ENCODE measurements around the gene CD82. TPM values are rescaled to one million over a fixed set of nuclear protein-coding genes. Genes with fewer than 3 reads are reported as not detected.

Gene CD82
- total RNA-seq, 4 donors from 2014 or later = 77.6 to 155 (median 118) TPM

DNA sequence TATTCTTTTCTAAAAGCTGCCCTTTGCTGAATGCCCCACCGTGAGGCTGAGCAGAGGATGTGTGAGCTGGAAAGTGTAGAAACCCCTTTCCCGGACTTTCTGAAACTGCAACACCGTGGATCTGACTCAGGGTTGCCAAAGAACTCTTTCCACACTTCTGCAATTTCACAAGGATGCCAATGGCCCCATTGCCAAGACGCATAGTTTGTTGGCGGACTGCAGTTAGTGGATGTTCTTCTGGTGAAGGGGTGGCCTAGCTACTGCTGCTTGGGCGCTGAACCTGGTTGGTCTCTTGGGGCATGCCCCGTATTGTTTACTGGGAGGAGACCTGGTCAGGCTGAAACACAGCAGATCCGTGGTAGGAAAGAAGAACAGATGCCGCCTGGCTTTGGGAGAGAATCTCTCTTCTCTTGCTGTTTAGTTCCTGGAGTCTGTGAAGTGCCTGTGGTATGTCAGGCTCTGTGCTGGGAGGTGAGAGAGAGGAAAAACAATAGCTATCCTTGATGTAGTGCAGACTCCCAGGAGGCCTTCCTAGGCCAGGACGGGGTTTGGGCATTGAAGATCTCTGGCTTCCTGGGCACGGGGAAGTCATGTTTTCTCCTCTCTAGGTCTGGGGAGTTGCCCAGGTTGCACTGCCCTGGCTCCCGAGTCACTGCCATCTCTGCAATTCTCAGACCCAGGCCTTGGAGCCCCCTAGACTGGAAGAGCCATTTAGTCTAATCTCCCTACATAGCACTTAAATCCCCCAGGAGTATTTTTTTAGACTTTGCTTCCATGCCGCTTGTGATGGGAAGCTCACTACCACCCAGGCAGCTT is 26.9 kb downstream of the CD82 start:
- peak in 1 of 2 donors; percentile 81 for DNase-seq (ENCODE audit: low spot score in 2 of 2)
- Histone ChIP-seq H3K27ac (peak overlapping the region; percentile 49), H3K27me3 (no peaks in the 10 kb centered on the region), H3K9me3 (no peaks in the 10 kb centered on the region), H3K4me3 (no peak overlapping the region), H3K36me3 (peaks cover 11% of the 10 kb centered on the region), H3K4me1 (peaks cover 36% of the 10 kb centered on the region)
- TF ChIP-seq POLR2A (IDR thresholded peaks at IDR 0.05) (no peak), POLR2AphosphoS5 (IDR thresholded peaks at IDR 0.05) (peak in 2 of 3 donors; percentile 46 to 88), EP300 (IDR thresholded peaks at IDR 0.05) (no peak)
- TF ChIP-seq, protein P1, sequence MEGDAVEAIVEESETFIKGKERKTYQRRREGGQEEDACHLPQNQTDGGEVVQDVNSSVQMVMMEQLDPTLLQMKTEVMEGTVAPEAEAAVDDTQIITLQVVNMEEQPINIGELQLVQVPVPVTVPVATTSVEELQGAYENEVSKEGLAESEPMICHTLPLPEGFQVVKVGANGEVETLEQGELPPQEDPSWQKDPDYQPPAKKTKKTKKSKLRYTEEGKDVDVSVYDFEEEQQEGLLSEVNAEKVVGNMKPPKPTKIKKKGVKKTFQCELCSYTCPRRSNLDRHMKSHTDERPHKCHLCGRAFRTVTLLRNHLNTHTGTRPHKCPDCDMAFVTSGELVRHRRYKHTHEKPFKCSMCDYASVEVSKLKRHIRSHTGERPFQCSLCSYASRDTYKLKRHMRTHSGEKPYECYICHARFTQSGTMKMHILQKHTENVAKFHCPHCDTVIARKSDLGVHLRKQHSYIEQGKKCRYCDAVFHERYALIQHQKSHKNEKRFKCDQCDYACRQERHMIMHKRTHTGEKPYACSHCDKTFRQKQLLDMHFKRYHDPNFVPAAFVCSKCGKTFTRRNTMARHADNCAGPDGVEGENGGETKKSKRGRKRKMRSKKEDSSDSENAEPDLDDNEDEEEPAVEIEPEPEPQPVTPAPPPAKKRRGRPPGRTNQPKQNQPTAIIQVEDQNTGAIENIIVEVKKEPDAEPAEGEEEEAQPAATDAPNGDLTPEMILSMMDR (IDR thresholded peaks at IDR 0.05) = no peak
- 56% methylated on average over 13 of the region's 13 CpGs for WGBS

DNA sequence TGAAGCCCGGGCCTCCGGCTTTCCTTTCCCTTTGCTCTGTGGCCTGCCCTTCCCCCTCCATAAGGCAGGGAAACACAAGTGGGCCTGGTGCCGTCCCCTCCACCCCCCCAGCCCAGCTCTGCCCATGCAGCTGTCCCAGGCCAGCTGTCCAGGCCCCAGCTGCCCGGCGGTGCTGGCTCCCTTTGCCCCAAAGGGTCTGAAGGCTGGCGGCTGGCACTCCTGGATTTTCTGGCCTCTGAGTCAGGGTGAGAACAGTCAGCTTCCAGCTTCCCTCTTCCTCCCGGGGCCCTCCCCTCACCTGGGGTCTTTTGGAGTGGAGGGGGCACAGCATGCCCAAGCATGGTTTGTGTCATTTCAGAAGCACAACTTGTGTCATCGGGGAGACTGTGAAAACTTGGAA is 27.8 kb downstream of the CD82 start:
- Histone ChIP-seq H3K4me3 (no peak overlapping the region), H3K36me3 (peaks cover 11% of the 10 kb centered on the region)

DNA sequence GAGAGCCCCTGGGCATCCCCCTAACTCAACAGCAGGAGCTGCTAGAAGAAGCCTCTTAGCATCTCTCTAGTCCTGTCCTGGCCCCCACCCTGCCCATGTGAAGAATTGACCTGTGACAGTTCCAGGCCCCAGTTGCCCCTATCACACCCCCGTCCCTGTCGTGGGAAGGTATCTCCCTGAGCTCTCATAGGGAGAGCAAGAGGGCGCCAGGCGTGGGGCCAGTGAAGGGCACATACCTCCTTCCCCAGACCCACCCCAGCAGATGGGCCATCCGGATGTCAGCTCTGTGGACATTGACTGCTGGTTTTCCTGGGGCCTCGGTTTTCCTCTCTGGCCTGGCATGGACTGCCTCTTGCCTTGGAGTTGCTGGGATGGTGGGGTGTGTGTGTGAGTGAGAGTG is 29.5 kb downstream of the CD82 start:
- TF ChIP-seq POLR2A (IDR thresholded peaks at IDR 0.05) (no peak), EP300 (IDR thresholded peaks at IDR 0.05) (no peak), POLR2AphosphoS5 (IDR thresholded peaks at IDR 0.05) (no peak)
- TF ChIP-seq, protein P1 (IDR thresholded peaks at IDR 0.05) = no peak
- Histone ChIP-seq H3K36me3 (peaks cover 3% of the 10 kb centered on the region), H3K4me1 (peaks cover 39% of the 10 kb centered on the region), H3K27me3 (no peaks in the 10 kb centered on the region), H3K4me3 (no peak overlapping the region), H3K9me3 (no peaks in the 10 kb centered on the region), H3K27ac (no peak overlapping the region)
- WGBS = 85% methylated on average over 4 of the region's 6 CpGs
- no peak for DNase-seq (ENCODE audit: low spot score in 2 of 2)

More for the DNA sequence above, 27.8 kb downstream of the CD82 start:
- TF ChIP-seq, protein P1 (IDR thresholded peaks at IDR 0.05) = no peak
- TF ChIP-seq POLR2A (IDR thresholded peaks at IDR 0.05) (no peak), POLR2AphosphoS5 (IDR thresholded peaks at IDR 0.05) (no peak), EP300 (IDR thresholded peaks at IDR 0.05) (no peak)
- H3K27ac ChIP-seq = peak overlapping the region; percentile 49
- 49% methylated on average over 8 of the region's 8 CpGs for WGBS
- H3K4me1 ChIP-seq = peaks cover 39% of the 10 kb centered on the region
- no peaks in the 10 kb centered on the region for H3K9me3 ChIP-seq
- H3K27me3 ChIP-seq = no peaks in the 10 kb centered on the region
- DNase-seq (ENCODE audit: low spot score in 2 of 2) = no peak

DNA sequence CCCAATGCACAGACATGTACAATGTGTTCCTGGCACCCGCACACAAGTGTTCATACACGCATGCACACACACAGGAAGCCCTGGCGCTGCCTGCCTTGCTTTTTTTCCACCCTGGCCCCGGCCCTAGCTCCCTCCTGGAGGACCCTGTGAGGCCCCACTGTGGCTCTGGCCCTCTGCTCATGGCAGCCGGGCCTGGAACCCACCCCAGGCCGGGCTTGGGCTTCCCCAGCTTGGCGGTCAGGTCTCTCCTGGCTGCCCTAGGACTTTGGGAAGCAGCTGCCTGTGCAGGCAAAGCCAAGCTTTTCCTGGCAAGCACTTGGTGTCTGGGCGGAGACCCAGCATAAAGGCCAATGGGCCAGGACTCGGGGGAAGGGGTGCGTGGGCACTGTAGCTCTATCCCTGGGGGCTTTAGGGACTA is 30.5 kb downstream of the CD82 start:
- Histone ChIP-seq H3K27ac (peak overlapping the region; percentile 52), H3K9me3 (no peaks in the 10 kb centered on the region), H3K4me3 (no peak overlapping the region), H3K27me3 (no peaks in the 10 kb centered on the region), H3K36me3 (peaks cover 10% of the 10 kb centered on the region), H3K4me1 (peaks cover 40% of the 10 kb centered on the region)
- no peak for DNase-seq (ENCODE audit: low spot score in 2 of 2)
- WGBS = 20% methylated on average over 10 of the region's 10 CpGs
- TF ChIP-seq, protein P1 (IDR thresholded peaks at IDR 0.05) = no peak
- TF ChIP-seq POLR2AphosphoS5 (IDR thresholded peaks at IDR 0.05) = no peak
- no peak for TF ChIP-seq POLR2A (IDR thresholded peaks at IDR 0.05)
- no peak for TF ChIP-seq EP300 (IDR thresholded peaks at IDR 0.05)

DNA sequence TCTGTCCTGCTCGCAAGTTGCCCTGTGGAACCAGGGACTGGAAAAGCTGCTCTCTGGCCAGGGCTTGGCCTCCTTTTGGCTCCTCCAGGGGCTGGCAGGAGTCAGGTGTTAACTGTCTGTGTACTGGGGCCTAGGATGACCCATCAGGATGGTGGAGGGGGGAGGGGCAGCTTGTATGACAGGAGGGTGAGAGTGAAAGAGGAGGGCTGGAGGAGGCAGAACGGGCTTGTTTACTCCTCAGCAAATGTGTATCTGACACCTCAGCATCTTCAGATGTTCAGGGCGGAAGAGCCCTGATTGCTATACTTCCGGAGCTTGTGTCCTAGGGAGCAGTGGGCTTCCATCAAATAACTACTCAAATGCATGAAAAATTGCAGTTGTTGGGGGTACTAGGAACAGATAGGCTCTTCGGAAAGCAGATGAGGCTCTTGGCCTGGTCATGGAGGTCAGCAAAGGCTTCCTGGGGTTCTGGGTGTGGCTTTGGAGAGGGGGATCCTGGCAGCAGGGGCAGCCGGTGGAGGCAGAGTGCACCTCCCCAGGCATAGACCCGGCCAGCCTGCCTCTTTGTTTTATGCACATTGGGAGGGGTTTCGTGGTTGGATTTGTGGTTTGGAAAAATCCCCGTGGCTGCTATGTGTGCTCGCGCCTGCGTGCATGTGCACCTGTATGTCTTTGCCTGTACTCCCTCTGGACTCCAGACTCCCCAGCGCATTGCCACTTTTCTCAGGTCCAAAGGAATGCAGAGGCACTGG is 31.2 kb downstream of the CD82 start:
- H3K4me3 ChIP-seq = no peak overlapping the region
- H3K9me3 ChIP-seq = no peaks in the 10 kb centered on the region
- no peak for DNase-seq (ENCODE audit: low spot score in 2 of 2)
- H3K4me1 ChIP-seq = peaks cover 46% of the 10 kb centered on the region
- TF ChIP-seq POLR2AphosphoS5 (IDR thresholded peaks at IDR 0.05) (no peak), POLR2A (IDR thresholded peaks at IDR 0.05) (no peak), EP300 (IDR thresholded peaks at IDR 0.05) (no peak)
- TF ChIP-seq, protein P1 (IDR thresholded peaks at IDR 0.05) = no peak
- WGBS = 47% methylated on average over 12 of the region's 13 CpGs
- H3K27ac ChIP-seq = peak overlapping the region; percentile 52
- H3K27me3 ChIP-seq = no peaks in the 10 kb centered on the region
- H3K36me3 ChIP-seq = peaks cover 10% of the 10 kb centered on the region
